ENCODE data around the gene DHRS2. TPM values are rescaled to one million over a fixed set of nuclear protein-coding genes. Genes with fewer than 3 reads are reported as not detected.
A peak's percentile ranks its signal among the peaks of the same experiment; 100 is the strongest.

The DHRS2 gene
- total and polyA plus RNA-seq, 2 of the 13 experiments (the other 11 are each of a cell fraction or from before 2014, with no cell fraction given) = 1,621 to 3,021 TPM

- TF ChIP-seq CREB3 (CRISPR knock-in tag; IDR thresholded peaks at IDR 0.05) = no peak
- TF ChIP-seq, protein P1, sequence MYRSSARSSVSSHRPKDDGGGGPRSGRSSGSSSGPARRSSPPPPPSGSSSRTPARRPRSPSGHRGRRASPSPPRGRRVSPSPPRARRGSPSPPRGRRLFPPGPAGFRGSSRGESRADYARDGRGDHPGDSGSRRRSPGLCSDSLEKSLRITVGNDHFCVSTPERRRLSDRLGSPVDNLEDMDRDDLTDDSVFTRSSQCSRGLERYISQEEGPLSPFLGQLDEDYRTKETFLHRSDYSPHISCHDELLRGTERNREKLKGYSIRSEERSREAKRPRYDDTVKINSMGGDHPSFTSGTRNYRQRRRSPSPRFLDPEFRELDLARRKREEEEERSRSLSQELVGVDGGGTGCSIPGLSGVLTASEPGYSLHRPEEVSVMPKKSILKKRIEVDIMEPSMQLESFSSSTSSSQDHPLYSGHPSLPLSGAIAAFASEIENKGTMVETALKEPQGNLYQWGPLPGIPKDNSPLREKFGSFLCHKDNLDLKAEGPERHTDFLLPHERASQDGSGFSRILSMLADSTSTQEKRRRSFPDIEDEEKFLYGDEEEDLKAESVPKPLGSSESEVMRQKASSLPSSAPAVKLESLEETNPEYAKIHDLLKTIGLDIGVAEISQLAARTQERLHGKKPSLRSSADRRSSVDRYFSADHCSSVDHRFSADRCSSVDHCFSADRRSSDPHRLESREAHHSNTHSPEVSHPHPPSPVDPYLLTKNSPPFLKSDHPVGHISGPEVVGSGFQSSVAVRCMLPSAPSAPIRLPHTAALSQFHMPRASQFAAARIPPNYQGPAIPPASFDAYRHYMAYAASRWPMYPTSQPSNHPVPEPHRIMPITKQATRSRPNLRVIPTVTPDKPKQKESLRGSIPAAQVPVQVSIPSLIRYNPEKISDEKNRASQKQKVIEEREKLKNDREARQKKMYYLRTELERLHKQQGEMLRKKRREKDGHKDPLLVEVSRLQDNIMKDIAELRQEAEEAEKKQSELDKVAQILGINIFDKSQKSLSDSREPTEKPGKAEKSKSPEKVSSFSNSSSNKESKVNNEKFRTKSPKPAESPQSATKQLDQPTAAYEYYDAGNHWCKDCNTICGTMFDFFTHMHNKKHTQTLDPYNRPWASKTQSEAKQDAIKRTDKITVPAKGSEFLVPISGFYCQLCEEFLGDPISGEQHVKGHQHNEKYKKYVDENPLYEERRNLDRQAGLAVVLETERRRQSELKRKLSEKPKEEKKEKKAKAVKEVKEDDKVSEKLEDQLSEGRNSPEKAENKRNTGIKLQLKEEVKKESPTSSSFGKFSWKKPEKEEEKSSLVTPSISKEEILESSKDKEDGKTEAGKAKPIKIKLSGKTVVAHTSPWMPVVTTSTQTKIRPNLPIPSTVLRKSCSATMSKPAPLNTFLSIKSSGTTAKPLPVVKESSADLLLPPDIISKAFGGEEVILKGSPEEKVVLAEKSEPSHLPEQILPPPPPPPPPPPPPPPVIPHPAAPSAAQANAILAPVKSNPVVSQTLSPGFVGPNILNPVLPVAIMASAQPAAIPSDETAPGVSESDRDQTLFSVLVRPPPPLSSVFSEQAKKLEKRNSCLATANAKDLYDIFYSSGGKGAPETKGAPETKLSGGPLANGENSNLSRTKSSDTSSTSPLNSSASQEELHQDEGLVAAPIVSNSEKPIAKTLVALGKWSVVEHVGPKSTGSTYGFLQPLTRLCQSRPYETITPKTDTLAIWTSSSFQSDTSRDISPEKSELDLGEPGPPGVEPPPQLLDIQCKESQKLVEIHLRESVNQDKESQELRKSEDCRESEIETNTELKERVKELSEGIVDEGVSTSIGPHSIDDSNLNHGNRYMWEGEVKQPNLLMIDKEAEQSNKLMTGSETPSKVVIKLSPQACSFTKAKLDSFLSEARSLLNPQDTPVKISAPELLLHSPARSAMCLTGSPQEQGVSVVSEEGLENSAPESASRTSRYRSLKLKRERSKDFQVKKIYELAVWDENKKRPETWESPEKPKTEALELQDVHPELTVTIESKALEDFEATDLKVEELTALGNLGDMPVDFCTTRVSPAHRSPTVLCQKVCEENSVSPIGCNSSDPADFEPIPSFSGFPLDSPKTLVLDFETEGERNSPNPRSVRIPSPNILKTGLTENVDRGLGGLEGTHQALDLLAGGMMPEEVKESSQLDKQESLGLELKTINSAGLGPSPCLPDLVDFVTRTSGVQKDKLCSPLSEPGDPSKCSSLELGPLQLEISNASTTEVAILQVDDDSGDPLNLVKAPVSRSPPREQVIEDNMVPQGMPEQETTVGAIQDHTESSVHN (CRISPR knock-in tag; IDR thresholded peaks at IDR 0.05) = peak; percentile 99
- peak; percentile 52; the same call in 1 of the 2 replicates for TF ChIP-seq TGIF2 (CRISPR knock-in tag; IDR thresholded peaks at IDR 0.05)
- TF ChIP-seq FUBP1 (CRISPR knock-in tag; IDR thresholded peaks at IDR 0.05; ENCODE audit: borderline replicate concordance) = peak; percentile 100; the same call in 1 of the 2 replicates
Observed at GRCh38 chr14:23636317-23637211, at the start of gene DHRS2 (continued).

Measured in HepG2 (cell line).